Upper lobe of right lung (tissue), 1 donor: ENCODE data around the gene PPM1H. TPM values are rescaled to one million over a fixed set of nuclear protein-coding genes. Genes with fewer than 3 reads are reported as not detected.
"Not testable (repeated sequence)": the region's sequence is repeated elsewhere in the genome, so short reads cannot be mapped to it uniquely, and the experiment has no call there.

Source experiments
- ATAC-seq: fragments of 200-7000 bp; cut with Tn5 transposase; one replicate; pipeline ENCODE4 v1.9.1; 2020; ENCODE audit warnings: mild to moderate bottlenecking, moderate library complexity
- DNase-seq: peaks from one replicate; pipeline ENCODE4 v3.0.0-alpha.2; 2020
- H3K27ac ChIP-seq: fragments of 200-600 bp; one replicate; pipeline ENCODE4 v1.8.0; 2022
- H3K27me3 ChIP-seq: fragments of 200-600 bp; one replicate; pipeline ENCODE4 v1.8.0; 2022; ENCODE audit warnings: mild to moderate bottlenecking
- H3K36me3 ChIP-seq: fragments of 200-600 bp; one replicate; pipeline ENCODE4 v1.8.0; 2022
- H3K4me1 ChIP-seq: fragments of 200-600 bp; one replicate; pipeline ENCODE4 v1.8.0; 2022
- H3K4me3 ChIP-seq: fragments of 200-600 bp; one replicate; pipeline ENCODE4 v1.8.0; 2022; ENCODE audit warnings: mild to moderate bottlenecking
- H3K9me3 ChIP-seq: fragments of 200-600 bp; one replicate; pipeline ENCODE4 v1.8.0; 2022
- intact Hi-C: fragments of 100-400 bp; cut with DNase I; formaldehyde crosslinking; loops from one replicate; pipeline ENCODE4 v1.11.0; 2022
- total RNA-seq: library from RNA; stranded (reverse); fragmentation: NEBNext Ultra II Directional; extraction: Animal tissue kit (Norgen Biotek cat#: 25700); gene quantifications from one replicate; pipeline ENCODE4 v1.2.1, GENCODE V29; 2021
- TF ChIP-seq, protein P1 (sequence below): fragments of 200-600 bp; IDR thresholded peaks from one replicate; pipeline ENCODE4 v1.8.0; 2022; ENCODE audit warnings: antibody characterized with exemption
- donor health status: DM: no; HTN: yes; CAD: no; lungs with severe emphysema.

The PPM1H gene
- total RNA-seq, 1 donor from 2014 or later: 8.0 TPM

DNA sequence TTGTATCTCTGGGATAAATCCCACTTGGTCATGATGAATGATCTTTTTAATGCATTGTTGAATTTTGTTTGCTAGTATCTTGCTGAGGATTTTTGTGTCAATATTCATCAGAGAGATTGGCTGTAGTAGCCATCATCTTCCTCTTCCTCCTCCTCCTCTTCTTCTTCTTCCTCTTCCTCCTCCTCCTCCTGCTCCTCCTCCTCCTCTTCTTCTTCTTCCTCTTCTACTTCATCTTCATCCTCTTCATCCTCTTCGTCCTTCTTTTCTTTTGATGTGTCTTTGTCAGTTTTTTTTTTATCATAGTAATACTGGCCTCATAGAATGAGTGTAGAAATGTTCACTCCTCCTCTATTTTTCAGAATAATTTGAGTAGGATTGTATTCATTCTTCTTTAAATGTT lies 15.4 kb upstream of the PPM1H start:
- H3K36me3 ChIP-seq: no peaks in the 10 kb centered on the region
- no peaks in the 10 kb centered on the region for H3K27me3 ChIP-seq
- H3K4me1 ChIP-seq: no peaks in the 10 kb centered on the region
- TF ChIP-seq, protein P1, sequence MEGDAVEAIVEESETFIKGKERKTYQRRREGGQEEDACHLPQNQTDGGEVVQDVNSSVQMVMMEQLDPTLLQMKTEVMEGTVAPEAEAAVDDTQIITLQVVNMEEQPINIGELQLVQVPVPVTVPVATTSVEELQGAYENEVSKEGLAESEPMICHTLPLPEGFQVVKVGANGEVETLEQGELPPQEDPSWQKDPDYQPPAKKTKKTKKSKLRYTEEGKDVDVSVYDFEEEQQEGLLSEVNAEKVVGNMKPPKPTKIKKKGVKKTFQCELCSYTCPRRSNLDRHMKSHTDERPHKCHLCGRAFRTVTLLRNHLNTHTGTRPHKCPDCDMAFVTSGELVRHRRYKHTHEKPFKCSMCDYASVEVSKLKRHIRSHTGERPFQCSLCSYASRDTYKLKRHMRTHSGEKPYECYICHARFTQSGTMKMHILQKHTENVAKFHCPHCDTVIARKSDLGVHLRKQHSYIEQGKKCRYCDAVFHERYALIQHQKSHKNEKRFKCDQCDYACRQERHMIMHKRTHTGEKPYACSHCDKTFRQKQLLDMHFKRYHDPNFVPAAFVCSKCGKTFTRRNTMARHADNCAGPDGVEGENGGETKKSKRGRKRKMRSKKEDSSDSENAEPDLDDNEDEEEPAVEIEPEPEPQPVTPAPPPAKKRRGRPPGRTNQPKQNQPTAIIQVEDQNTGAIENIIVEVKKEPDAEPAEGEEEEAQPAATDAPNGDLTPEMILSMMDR: no peak
- no peaks in the 10 kb centered on the region for H3K9me3 ChIP-seq
- ATAC-seq (no peak), DNase-seq (no peak)
- no peak overlapping the region for H3K27ac ChIP-seq
- intact Hi-C loops: no loop called here
- no peak overlapping the region for H3K4me3 ChIP-seq

GRCh38 chr12:62948123-62948522 lies 13.2 kb upstream of the PPM1H start:
- no peaks in the 10 kb centered on the region for H3K4me1 ChIP-seq
- TF ChIP-seq, protein P1: no peak
- H3K27me3 ChIP-seq: no peaks in the 10 kb centered on the region
- no peak overlapping the region for H3K4me3 ChIP-seq
- DNase-seq: no peak
- ATAC-seq: no peak
- intact Hi-C loops: no loop called here
- no peak overlapping the region for H3K27ac ChIP-seq
- H3K36me3 ChIP-seq: no peaks in the 10 kb centered on the region
- no peaks in the 10 kb centered on the region for H3K9me3 ChIP-seq

DNA sequence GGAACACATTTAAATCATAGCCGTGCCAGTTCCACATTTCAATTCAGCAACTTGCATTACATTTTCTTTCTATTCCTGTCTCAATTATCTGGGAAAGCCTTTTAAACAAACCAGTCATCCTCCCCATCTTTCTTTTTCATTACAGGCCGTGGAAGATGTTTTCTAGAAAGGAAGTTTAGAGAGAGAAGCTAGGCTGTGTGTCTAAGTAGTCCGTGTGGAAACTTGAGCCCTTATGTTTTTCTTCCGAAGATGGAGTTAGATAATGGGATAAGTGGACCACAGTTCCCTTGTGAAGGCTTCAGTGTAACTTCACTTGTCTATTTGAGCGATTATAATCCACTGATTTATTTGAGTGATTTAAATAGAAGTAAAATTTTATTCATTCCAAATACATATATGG lies 12.4 kb upstream of the PPM1H start:
- ATAC-seq (no peak), DNase-seq (no peak)
- Histone ChIP-seq H3K27me3 (no peaks in the 10 kb centered on the region), H3K9me3 (no peaks in the 10 kb centered on the region), H3K36me3 (no peaks in the 10 kb centered on the region), H3K4me1 (no peaks in the 10 kb centered on the region), H3K27ac (no peak overlapping the region), H3K4me3 (no peak overlapping the region)
- intact Hi-C loops: no loop called here
- TF ChIP-seq, protein P1: no peak

GRCh38 chr12:62943779-62944395 lies 8.9 kb upstream of the PPM1H start:
- Histone ChIP-seq H3K4me1 (no peaks in the 10 kb centered on the region), H3K27me3 (no peaks in the 10 kb centered on the region), H3K27ac (no peak overlapping the region), H3K9me3 (no peaks in the 10 kb centered on the region), H3K4me3 (no peak overlapping the region), H3K36me3 (no peaks in the 10 kb centered on the region)
- intact Hi-C loops: no loop called here
- no peak for ATAC-seq
- TF ChIP-seq, protein P1: no peak
- DNase-seq: no peak

DNA sequence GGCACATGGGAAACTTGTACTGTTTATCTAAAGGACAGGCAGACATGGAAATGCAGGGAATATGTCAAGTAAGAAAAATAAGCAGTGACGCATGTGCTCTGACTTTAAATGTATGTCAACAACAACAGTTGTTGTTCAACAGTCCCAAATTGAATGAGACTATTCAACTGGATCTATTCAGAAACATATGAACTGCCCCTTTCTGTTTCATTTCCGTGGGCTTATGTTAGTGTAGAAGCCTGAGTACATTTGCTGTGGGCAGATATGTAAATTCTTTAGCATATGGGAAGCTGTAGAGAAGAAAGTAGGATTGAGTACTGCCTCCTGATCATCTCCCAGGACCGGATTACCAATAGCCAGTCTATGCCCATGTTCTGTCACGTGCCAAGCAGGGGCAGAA lies 7.4 kb upstream of the PPM1H start:
- DNase-seq, H3K4me1 ChIP-seq, H3K36me3 ChIP-seq, H3K27ac ChIP-seq, ATAC-seq, H3K9me3 ChIP-seq, H3K4me3 ChIP-seq, intact Hi-C loops, H3K27me3 ChIP-seq: not testable (repeated sequence)

DNA sequence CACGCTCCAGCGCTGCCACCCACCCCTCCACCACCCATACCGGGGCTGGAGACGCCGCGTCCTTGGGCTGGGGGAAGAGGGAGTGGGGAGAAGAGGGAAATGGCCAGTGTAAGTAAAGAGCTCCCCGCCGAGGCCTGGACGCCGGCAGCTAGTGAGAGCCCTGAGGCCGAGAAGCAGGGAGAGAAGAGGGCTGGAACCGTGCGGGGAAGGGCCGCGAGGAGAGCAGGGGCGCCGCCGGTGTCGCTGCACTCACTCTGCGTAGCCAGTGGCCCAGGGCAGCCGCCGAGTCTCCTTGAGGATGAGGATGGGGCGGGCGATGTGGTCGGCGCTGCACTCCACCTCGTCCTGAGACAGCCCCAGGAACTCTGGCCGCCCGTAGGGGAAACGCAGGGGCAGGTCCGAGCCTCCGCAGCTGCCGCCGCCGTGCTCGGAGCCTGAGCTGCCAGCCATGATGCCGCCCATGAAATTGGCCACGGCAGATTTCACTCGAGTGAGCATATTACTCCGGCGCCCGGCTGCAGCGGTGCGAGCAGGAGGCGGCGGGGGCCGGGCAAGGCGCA lies 631 bp downstream of the PPM1H start:
- H3K27ac ChIP-seq: no peak overlapping the region
- peak overlapping the region; percentile 79 for H3K4me3 ChIP-seq
- TF ChIP-seq, protein P1: no peak
- ATAC-seq (peak; percentile 66), DNase-seq (peak; percentile 77)
- no peaks in the 10 kb centered on the region for H3K9me3 ChIP-seq
- H3K4me1 ChIP-seq: peaks cover 4% of the 10 kb centered on the region
- peaks cover 6% of the 10 kb centered on the region for H3K27me3 ChIP-seq
- H3K36me3 ChIP-seq: no peaks in the 10 kb centered on the region
- intact Hi-C loops: no loop called here
